ENCODE data around the gene MBD4. TPM values are rescaled to one million over a fixed set of nuclear protein-coding genes. Genes with fewer than 3 reads are reported as not detected.
A peak's percentile ranks its signal among the peaks of the same experiment; 100 is the strongest.

Gene MBD4
- polyA plus RNA-seq, 2 of the 4 experiments (the other 2 are of a cell fraction), result 32.7 to 49.7 TPM

DNA sequence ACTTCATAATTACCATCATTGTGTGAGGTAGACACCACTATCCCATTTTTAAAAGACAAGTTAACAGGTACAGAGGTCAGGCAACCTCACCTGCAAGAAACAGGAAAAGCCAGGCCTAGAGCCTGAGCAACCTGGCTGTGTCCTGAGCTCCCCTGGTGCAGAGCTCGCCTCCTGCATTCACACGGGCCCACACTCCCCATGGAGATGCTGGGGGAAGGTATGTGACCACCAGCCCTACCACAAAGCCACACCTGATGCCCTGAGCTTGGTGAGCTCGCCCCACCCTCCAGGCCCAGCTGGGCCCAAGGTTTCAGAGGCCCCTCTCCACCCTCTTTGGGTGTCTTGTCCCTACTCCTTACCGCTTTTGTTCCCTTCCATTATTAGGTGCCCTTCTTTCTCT is 10.1 kb downstream of the MBD4 start:
- Histone ChIP-seq H3K4me2 (no peak overlapping the region), H3K9me3 (no peaks in the 10 kb centered on the region), H3K4me3 (no peak overlapping the region), H3K27ac (peak overlapping the region in 1 of 2 experiments; percentile 73; a peak in 1 of 6 replicates), H3K4me1 (peaks cover 19% of the 10 kb centered on the region)
- ChIA-PET CTCF (interaction anchor here (1.1 to 4.1 kb wide), 3 partner anchors 27 to 46 kb away, joined by 3 to 16 read pairs (median 4); no protein-coding TSS in a partner anchor), POLR2A (interaction anchor here (0.7 to 1.1 kb wide), 2 partner anchors 9 to 29 kb away, joined by 3 to 4 read pairs; no protein-coding TSS in a partner anchor)
- TF ChIP-seq PHF8 (IDR thresholded peaks at IDR 0.05; ENCODE audit: borderline replicate concordance, low read depth) (no peak), POLR2A (IDR thresholded peaks at IDR 0.05; ENCODE audit: low read length) (no peak), HMGXB4 (CRISPR knock-in tag; IDR thresholded peaks at IDR 0.05; ENCODE audit: borderline replicate concordance) (no peak), POLR2AphosphoS2 (conservative IDR thresholded peaks at IDR 0.05; ENCODE audit: low read length) (no peak), MAZ (IDR thresholded peaks at IDR 0.05; ENCODE audit: borderline replicate concordance, low read depth, low read length) (no peak), ESRRA (IDR thresholded peaks at IDR 0.05; ENCODE audit: borderline replicate concordance, low read length) (no peak), EP300 (IDR thresholded peaks at IDR 0.05) (no peak)
- TF ChIP-seq, protein P1, sequence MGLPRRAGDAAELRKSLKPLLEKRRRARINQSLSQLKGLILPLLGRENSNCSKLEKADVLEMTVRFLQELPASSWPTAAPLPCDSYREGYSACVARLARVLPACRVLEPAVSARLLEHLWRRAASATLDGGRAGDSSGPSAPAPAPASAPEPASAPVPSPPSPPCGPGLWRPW (IDR thresholded peaks at IDR 0.05), result no peak
- no peak for DNase-seq (ENCODE audit: low read depth in 1 of 2, low spot score in 1 of 2)
- FAIRE-seq, result no peak
- no peak for ATAC-seq
- WGBS (ENCODE audit: missing lambda C conversion rate), result 93% methylated on average over 4 of the region's 4 CpGs

- ChIA-PET CTCF (interaction anchor here (1.5 to 4.1 kb wide), 4 partner anchors 18 to 199 kb away, joined by 3 to 16 read pairs (median 4); no protein-coding TSS in a partner anchor), POLR2A (interaction anchor here (0.7 to 1.4 kb wide), 4 partner anchors 8 to 29 kb away, joined by 3 to 5 read pairs (median 4); partner anchors contain the start of genes IFT122 and MBD4)
- ATAC-seq (no peak; a peak in 1 of 6 replicates), FAIRE-seq (no peak), DNase-seq (ENCODE audit: low read depth in 1 of 2, low spot score in 1 of 2) (no peak)
- no peak for TF ChIP-seq HOXB13 (CRISPR knock-in tag; IDR thresholded peaks at IDR 0.05; ENCODE audit: low read depth)
- H3K4me1 ChIP-seq, result peaks cover 25% of the 10 kb centered on the region
- H3K27ac ChIP-seq, result peak overlapping the region; percentile 62 to 73
- WGBS (ENCODE audit: missing lambda C conversion rate), result 70% methylated on average over 3 of the region's 3 CpGs
- H3K9me3 ChIP-seq, result no peaks in the 10 kb centered on the region
- H3K4me2 ChIP-seq, result peak overlapping the region; percentile 92
- H3K4me3 ChIP-seq, result no peak overlapping the region
These were observed 10.7 kb downstream of the MBD4 start for GRCh38 chr3:129429080-129429451.

DNA sequence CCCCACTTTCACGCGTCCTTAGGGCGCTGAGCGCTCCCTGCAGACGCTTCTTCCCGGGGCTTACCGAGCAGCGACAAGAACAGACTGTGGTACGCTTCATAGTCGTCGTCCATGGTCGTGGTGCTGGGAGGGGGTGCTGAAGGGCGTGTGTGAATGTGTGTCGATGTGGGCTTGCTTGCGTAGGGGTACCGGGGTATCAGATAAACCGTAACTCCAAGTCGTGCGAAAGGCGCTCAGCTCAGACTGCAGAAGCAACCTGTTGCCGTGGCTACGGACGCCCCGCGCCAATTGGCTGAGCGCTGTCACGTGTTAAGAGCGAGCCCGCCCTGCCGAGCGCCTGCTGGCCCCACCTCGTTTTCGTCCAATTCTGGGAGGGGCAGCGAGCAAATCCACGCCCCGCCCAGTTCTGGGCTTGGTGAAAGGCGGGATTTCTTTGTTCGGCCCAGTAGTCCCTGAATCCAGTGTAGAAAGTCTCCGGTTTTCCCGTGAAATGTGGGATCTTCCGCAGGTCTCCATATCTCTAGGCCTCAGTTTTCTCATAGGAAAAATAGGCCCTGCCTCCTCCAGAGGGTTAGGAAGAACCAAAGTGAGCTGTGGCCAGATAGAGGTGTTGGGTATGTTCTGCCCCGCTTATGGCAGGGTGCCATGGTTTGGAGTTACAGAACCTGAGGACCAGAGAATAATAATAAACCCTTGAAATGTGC is 11.2 kb downstream of the MBD4 start, which contains the start of gene EFCAB12:
EFCAB12 (minus strand) TSS at position 261 of the 704 bp plus-strand sequence; CDS start at position 113, 148 bp downstream.
- no peak for FAIRE-seq
- Histone ChIP-seq H3K4me3 (peak within 1 kb of the TSS; percentile 44), H3K4me2 (peak within 1 kb of the TSS; percentile 92), H3K9me3 (no peaks in the 10 kb centered on the region), H3K4me1 (peaks cover 26% of the 10 kb centered on the region), H3K27ac (peak within 1 kb of the TSS; percentile 62 to 73)
- peak; percentile 80 to 91 for DNase-seq (ENCODE audit: low read depth in 1 of 2, low spot score in 1 of 2)
- TF ChIP-seq MAZ (IDR thresholded peaks at IDR 0.05; ENCODE audit: borderline replicate concordance, low read depth, low read length) (no peak), USF2 (IDR thresholded peaks at IDR 0.05) (peak; percentile 88), HMGXB4 (CRISPR knock-in tag; IDR thresholded peaks at IDR 0.05; ENCODE audit: borderline replicate concordance) (no peak)
- TF ChIP-seq, protein P2, sequence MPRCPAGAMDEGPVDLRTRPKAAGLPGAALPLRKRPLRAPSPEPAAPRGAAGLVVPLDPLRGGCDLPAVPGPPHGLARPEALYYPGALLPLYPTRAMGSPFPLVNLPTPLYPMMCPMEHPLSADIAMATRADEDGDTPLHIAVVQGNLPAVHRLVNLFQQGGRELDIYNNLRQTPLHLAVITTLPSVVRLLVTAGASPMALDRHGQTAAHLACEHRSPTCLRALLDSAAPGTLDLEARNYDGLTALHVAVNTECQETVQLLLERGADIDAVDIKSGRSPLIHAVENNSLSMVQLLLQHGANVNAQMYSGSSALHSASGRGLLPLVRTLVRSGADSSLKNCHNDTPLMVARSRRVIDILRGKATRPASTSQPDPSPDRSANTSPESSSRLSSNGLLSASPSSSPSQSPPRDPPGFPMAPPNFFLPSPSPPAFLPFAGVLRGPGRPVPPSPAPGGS (IDR thresholded peaks at IDR 0.05), result 0 out of 3 replicates have a peak, but pooled peaks have one; percentile 23
- peak; percentile 98 for ATAC-seq
- POLR2A ChIA-PET, result interaction anchor here (0.7 to 1.4 kb wide), 4 partner anchors 11 to 28 kb away, joined by 3 to 5 read pairs (median 3); partner anchors contain the start of genes IFT122 and MBD4
- 11% methylated on average over 14 of the region's 42 CpGs for WGBS (ENCODE audit: missing lambda C conversion rate)
- CTCF ChIA-PET, result interaction anchor here (1.1 to 4.1 kb wide), 6 partner anchors 9 to 199 kb away, joined by 3 to 16 read pairs (median 4); no protein-coding TSS in a partner anchor

All from A549 (cell line).